Measurements from ENCODE around the gene SEMA6B. TPM values are rescaled to one million over a fixed set of nuclear protein-coding genes. Genes with fewer than 3 reads are reported as not detected.

SEMA6B gene
- total and polyA plus RNA-seq, 2 of the 8 experiments (the other 6 are each of a cell fraction or from before 2014, with no cell fraction given) = 31.3 to 54.4 TPM

GRCh38 chr19:4493104-4493928, 66.2 kb downstream of the SEMA6B start:
- H4K5ac ChIP-seq (ENCODE audit: insufficient read length, low read depth, low read length) = no peak overlapping the region
- H2AK5ac ChIP-seq (ENCODE audit: low read depth, low read length) = no peak overlapping the region; the same call in 1 of the 2 replicates
- peaks cover 6% of the 10 kb centered on the region for H3K79me1 ChIP-seq (ENCODE audit: low read depth, low read length)
- no peak overlapping the region for H3K18ac ChIP-seq (ENCODE audit: extremely low read depth, low read length)
- H4K8ac ChIP-seq (ENCODE audit: extremely low read depth, insufficient read depth, low read length) = no peak overlapping the region
- no peaks in the 10 kb centered on the region; a peak in 1 of 7 replicates for H3K27me3 ChIP-seq (replicated peaks in 1 of 4; ENCODE audit: control insufficient read depth in 3 of 4, extremely low read depth in 1 of 4, insufficient read depth in 3 of 4, low read length in 3 of 4)
- H3K4me2 ChIP-seq (ENCODE audit: insufficient read depth in 1 of 2, low read depth in 2 of 2, low read length in 2 of 2) = no peak overlapping the region
- peaks cover 10 to 69% (median 53%) of the 10 kb centered on the region in 4 experiments for H3K36me3 ChIP-seq (ENCODE audit: control insufficient read depth in 2 of 4, insufficient read depth in 4 of 4, low read length in 3 of 4)
- H3K14ac ChIP-seq (ENCODE audit: insufficient read length) = no peak overlapping the region
- H2BK15ac ChIP-seq (ENCODE audit: low read length) = no peak overlapping the region
- H3K4me3 ChIP-seq (ENCODE audit: extremely low read depth in 1 of 4, insufficient read depth in 2 of 4, low read depth in 3 of 4, low read length in 4 of 4) = no peak overlapping the region
- H2BK5ac ChIP-seq (ENCODE audit: low read depth, low read length) = peak overlapping the region; percentile 48; the same call in 1 of the 2 replicates
- peaks cover 7 to 18% of the 10 kb centered on the region in 2 experiments for H4K20me1 ChIP-seq (replicated peaks in 1 of 2; ENCODE audit: control insufficient read depth in 1 of 2, insufficient read depth in 2 of 2, low read length in 2 of 2)
- H3K56ac ChIP-seq (replicated peaks; ENCODE audit: insufficient read length, low read depth, low read length) = peak overlapping the region; percentile 100
- no peak overlapping the region for H2BK120ac ChIP-seq (replicated peaks; ENCODE audit: low read depth, low read length)
- ChIA-PET CTCF (ENCODE audit: partially characterized antibody) (interaction anchor here (2.7 kb wide), 1 partner anchor 31 kb away, joined by 13 read pairs; no protein-coding TSS in a partner anchor), POLR2A (ENCODE audit: partially characterized antibody) (interaction anchor here (0.8 to 3.8 kb wide), 5 partner anchors 11 to 40 kb away, joined by 3 to 19 read pairs (median 3); partner anchors contain the start of gene UBXN6)
- no peak overlapping the region for H3K27ac ChIP-seq (ENCODE audit: low read depth, low read length)
- H3K4me1 ChIP-seq (replicated peaks in 1 of 4; ENCODE audit: control insufficient read depth in 3 of 4, insufficient read depth in 4 of 4, low read length in 3 of 4) = no peaks in the 10 kb centered on the region
- H3K23ac ChIP-seq (ENCODE audit: insufficient read length) = no peak overlapping the region
- no peaks in the 10 kb centered on the region for H3K9me3 ChIP-seq (ENCODE audit: insufficient read depth in 2 of 2, low read depth in 1 of 2, low read length in 1 of 2)
- H3K9ac ChIP-seq (replicated peaks in 1 of 4; ENCODE audit: extremely low read depth in 1 of 4, low read depth in 3 of 4, low read length in 3 of 4) = no peak overlapping the region
- no peak overlapping the region for H2BK12ac ChIP-seq (ENCODE audit: low read depth, low read length)
- no peak overlapping the region for H2BK20ac ChIP-seq (ENCODE audit: low read length)
- H3K4ac ChIP-seq (replicated peaks; ENCODE audit: insufficient read length, low read depth, low read length) = no peak overlapping the region
- peaks cover 10% of the 10 kb centered on the region; the same call in 1 of the 2 replicates for H3K23me2 ChIP-seq (ENCODE audit: low read depth, low read length)
- no peak overlapping the region for H4K91ac ChIP-seq (replicated peaks; ENCODE audit: insufficient read length, low read length)
- DNase-seq (ENCODE audit: low read depth in 1 of 2, low spot score in 2 of 2) = no peak
- no peak for FAIRE-seq
- 0 out of 4 replicates have a peak, but pooled peaks cover 0 to 3% of the 10 kb centered on the region in 2 experiments for H3K79me2 ChIP-seq (ENCODE audit: control insufficient read depth in 1 of 2, insufficient read depth in 2 of 2, low read length in 2 of 2)
- 97% methylated on average over 18 of the region's 41 CpGs; no CpG with 5 or more reads in 1 of the 2 experiments for WGBS, 2 experiments (ENCODE audit: extremely low coverage in 1 of 2, insufficient coverage in 1 of 2, insufficient read length in 1 of 2, insufficient replicate concordance in 2 of 2, low coverage in 1 of 2, low lambda C conversion rate in 2 of 2, missing lambda C conversion rate in 1 of 2)
- no peak overlapping the region for H2AFZ ChIP-seq (ENCODE audit: low read length)
- TF ChIP-seq SP4 (IDR thresholded peaks at IDR 0.05; ENCODE audit: low read length) = no peak
- TF ChIP-seq KDM5A (IDR thresholded peaks at IDR 0.05; ENCODE audit: low read length) = no peak
- TF ChIP-seq SIX5 (IDR thresholded peaks at IDR 0.05; ENCODE audit: low read depth, low read length) = no peak
- TF ChIP-seq NANOG (IDR thresholded peaks at IDR 0.05; ENCODE audit: insufficient read depth, low read depth, low read length, poor library complexity, severe bottlenecking) = no peak

All from H1 (cell line).